GM13976 (cell line): ENCODE measurements around the gene ZMYM1.

Experiments
- DNase-seq: peaks from one replicate; pipeline ENCODE4 v3.0.0; 2012; ENCODE audit warnings: low spot score
- in situ Hi-C: fragments of 300-500 bp; cut with MboI; formaldehyde crosslinking; loops from one replicate; pipeline ENCODE4 v1.12.0; 2022; ENCODE audit warnings: low sequenced_read_pairs, mixed read lengths, inconsistent platforms; ENCODE audit not compliant: unreplicated experiment
- TF ChIP-seq, protein P1 (sequence below): IDR thresholded peaks from 2 replicates; pipeline ENCODE4 v1.5.1; 2012; ENCODE audit warnings: borderline replicate concordance, mild to moderate bottlenecking; ENCODE audit not compliant: insufficient read depth; ENCODE audit errors: extremely low read depth, missing control alignments, control extremely low read depth

ZMYM1 gene

DNA sequence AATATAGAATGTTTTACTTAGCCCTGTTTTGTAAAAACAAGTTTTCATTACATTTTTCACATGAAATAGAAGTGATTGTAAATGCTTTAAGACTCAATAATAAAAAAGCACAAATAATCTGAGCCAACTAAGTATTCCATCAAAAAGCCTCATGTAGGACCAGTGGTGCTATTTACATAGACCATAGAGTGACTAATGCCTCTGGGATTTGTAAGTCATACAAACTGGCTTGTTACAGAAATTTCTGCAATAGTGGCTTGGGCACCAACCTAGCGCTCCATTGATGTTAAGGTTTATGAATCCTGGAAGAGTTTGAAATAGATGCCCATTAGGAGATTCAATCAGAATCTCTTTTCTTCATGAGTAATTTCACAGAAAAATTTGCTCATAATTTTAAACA is 31.9 kb downstream of the ZMYM1 start:
- DNase-seq = no peak
- TF ChIP-seq, protein P1, sequence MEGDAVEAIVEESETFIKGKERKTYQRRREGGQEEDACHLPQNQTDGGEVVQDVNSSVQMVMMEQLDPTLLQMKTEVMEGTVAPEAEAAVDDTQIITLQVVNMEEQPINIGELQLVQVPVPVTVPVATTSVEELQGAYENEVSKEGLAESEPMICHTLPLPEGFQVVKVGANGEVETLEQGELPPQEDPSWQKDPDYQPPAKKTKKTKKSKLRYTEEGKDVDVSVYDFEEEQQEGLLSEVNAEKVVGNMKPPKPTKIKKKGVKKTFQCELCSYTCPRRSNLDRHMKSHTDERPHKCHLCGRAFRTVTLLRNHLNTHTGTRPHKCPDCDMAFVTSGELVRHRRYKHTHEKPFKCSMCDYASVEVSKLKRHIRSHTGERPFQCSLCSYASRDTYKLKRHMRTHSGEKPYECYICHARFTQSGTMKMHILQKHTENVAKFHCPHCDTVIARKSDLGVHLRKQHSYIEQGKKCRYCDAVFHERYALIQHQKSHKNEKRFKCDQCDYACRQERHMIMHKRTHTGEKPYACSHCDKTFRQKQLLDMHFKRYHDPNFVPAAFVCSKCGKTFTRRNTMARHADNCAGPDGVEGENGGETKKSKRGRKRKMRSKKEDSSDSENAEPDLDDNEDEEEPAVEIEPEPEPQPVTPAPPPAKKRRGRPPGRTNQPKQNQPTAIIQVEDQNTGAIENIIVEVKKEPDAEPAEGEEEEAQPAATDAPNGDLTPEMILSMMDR = no peak
- in situ Hi-C loops = no loop called here

- no peak for DNase-seq
- TF ChIP-seq, protein P1 = no peak
- in situ Hi-C loops = no loop called here
Measured at GRCh38 chr1:35112668-35113067, 33.5 kb downstream of the ZMYM1 start.

DNA sequence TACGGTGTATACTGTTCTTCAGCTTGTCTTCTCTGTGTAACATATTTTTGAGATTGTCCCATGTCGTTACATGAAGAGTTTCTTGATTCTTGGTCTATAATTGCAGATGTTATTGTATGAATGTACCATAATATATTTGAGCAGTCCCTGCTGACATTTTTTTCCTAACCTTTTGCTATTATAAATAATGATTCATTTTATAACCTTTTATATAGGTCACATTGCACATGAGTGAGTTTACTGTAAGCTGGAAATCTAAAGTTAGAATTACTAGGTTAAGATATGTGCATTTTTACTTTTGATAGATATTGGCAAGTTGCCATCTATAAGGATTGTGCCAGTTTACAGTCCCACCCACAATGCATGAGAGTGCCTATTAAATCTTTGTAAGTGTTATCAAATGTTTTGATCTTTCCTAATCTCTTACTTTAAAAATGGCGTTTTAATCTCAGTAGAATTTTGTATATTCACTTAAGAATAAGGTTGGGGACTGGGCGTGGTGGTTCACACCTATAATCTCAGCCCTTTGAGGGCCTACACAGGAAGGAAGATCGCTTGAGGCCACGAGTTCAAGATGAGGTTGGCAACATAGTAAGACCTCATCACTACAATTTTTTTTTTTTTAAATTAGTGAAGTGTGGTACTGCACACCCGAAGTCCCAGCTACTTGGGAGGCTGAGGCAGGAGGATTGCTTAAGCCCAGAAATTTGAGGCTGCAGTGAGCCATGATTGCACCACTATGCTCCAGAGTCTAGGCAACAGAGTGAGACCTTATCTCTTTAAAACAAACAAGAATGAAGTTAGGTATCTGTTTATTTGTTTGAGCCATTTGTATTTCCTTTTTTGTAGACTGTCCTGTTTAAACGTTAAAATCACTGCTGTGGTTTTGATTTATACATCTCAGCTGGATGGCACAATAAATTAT is 36.5 kb downstream of the ZMYM1 start:
- in situ Hi-C loops = no loop called here
- no peak for DNase-seq
- TF ChIP-seq, protein P1 = no peak

DNA sequence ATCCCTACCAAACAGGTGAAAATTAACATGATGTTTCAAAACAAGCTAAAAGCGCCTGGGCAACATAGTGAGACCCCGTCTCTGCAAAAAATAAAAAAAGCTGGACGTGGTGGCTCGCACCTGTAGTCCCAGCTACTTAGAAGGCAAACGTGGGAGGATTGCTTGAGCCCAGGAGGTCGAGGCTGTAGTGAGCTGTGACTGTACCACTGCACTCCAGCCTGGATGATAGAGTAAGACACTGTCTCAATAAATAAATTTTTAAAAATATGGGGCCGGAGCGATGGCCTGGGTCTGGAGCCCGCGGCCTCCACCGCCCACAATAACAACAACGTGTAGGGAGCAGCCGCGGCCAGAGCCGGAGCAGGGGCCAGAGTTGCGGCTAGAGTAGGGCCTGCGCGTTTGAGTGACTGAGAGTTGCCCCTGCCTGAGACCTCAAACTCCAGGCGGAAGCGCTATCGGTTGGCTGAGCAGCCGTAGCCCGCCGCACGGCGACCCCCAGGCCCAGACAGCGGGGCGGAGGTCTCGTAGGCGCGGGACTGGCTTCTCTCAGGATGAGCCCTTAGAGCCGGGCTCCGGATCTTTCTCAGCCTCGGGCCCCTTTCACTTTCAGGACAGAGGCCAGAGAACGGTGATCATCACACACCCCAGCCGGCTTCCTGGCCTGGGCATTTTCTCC is 41.4 kb downstream of the ZMYM1 start:
- in situ Hi-C loops = no loop called here
- DNase-seq = peak; percentile 80
- TF ChIP-seq, protein P1 = no peak

- no peak for DNase-seq
- in situ Hi-C loops = no loop called here
- TF ChIP-seq, protein P1 = no peak
Measured at GRCh38 chr1:35122311-35122710, 43.1 kb downstream of the ZMYM1 start.

GRCh38 chr1:35126546-35126945 is 47.4 kb downstream of the ZMYM1 start:
- TF ChIP-seq, protein P1 = no peak
- no peak for DNase-seq
- in situ Hi-C loops = no loop called here
